ENCODE measurements around the gene NTN1. TPM values are rescaled to one million over a fixed set of nuclear protein-coding genes. Genes with fewer than 3 reads are reported as not detected.

The NTN1 gene
- total and polyA plus RNA-seq, 8 donors, result 2.0 to 12.9 (median 9.0) TPM

DNA sequence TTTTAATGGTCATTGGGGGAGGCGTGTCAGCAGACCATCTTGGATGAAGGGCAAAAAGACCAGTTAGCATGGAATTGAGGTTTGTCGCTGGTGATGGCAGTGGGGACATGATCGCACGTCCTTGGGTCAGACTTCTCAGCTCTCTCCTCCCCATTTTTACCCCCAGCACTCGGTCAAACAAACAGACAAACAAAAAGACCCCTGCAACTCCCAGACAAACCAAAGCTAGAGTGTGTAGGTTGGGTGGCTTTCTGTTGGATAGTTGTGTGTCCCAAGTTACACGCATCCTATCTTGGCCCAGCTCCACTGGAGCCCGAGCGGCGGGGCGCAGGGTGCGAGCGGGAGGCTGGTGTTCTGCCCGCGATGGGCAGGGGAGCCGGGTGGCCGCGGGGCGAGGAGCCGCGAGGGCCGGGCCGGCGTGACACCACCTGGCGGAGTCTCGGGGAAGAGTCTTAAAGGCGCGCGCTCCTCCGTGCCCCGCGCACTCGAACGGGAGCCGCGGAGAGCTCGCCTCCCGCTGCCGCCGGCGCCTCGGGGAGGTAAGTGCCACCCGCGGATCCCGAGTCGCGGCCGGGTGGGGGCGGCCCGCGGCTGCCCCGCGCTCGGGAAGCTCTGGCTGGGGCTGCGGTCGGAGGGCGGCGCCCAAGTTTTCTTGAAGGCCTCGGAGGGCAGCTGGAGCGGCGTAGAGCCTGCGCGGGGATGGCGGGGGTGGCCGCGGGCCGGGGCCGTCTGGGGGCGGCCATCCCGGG is 18.5 kb upstream of the NTN1 start:
- Histone ChIP-seq H3K4me1 (peaks cover 5 to 24% of the 10 kb centered on the region in 2 donors), H3K27me3 (peaks cover 41 to 93% of the 10 kb centered on the region in 2 donors), H3K27ac (no peak overlapping the region), H3K4me3 (peak overlapping the region; percentile 8 to 30), H3K9me3 (no peaks in the 10 kb centered on the region), H3K36me3 (no peaks in the 10 kb centered on the region)
- ATAC-seq (peak; percentile 51), DNase-seq (peak in 1 of 4 donors; percentile 80)
- intact Hi-C loops (cut with DNase I), result no loop called here
- TF ChIP-seq CTCF (IDR thresholded peaks at IDR 0.05), result no peak

DNA sequence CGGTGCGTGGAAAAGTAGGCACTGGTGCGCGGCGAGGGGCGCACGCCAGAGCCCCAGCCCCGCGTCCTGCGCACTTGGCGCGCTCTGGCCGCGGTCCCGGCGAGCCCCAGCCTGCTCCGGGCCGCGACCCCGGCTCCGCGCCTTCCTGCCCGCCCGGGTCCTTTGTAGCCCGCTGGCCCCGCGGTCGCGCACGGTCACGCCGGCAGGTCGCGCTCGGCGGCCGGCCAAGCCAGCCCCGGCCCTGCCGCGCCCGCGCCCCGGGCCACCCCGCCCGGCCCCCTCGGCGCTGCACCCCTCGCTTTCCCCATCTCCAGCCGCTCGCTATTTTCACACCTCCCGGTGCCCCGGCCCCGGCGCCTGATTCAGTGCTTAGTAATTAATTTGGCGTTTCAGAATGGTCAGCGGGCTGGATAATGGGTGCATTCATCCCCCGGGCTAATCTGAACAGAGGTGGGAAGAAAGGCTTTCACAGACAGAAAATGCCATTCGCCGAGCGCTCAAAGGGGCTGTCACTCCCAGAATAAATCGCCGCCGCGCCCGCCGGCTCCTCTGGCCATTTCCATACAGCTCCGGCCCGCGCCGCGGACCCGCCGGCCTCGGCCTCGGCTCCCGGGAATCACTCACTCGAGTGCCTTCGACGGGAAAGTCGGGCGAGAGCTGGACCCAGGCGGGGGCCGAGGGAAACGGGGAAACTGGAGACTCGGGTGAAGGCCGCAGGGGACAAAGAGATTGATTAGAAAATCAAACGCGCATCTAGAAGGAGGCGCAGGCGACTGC is 17.8 kb upstream of the NTN1 start:
- Histone ChIP-seq H3K4me3 (peak overlapping the region; percentile 8 to 30), H3K27me3 (peaks cover 41 to 100% of the 10 kb centered on the region in 2 donors), H3K9me3 (no peaks in the 10 kb centered on the region), H3K36me3 (no peaks in the 10 kb centered on the region), H3K4me1 (peaks cover 5 to 24% of the 10 kb centered on the region in 2 donors), H3K27ac (no peak overlapping the region)
- intact Hi-C loops (cut with DNase I), result no loop called here
- ATAC-seq, result no peak
- DNase-seq, result no peak
- no peak for TF ChIP-seq CTCF (IDR thresholded peaks at IDR 0.05)

- peak; percentile 16 for ATAC-seq
- no peak for TF ChIP-seq CTCF (IDR thresholded peaks at IDR 0.05)
- Histone ChIP-seq H3K9me3 (no peaks in the 10 kb centered on the region), H3K27ac (no peak overlapping the region), H3K4me3 (no peak overlapping the region), H3K27me3 (peaks cover 41 to 100% of the 10 kb centered on the region in 2 donors), H3K36me3 (no peaks in the 10 kb centered on the region), H3K4me1 (peaks cover 5 to 24% of the 10 kb centered on the region in 2 donors)
- intact Hi-C loops (cut with DNase I), result no loop called here
- no peak for DNase-seq
Measured at GRCh38 chr17:9004132-9004960, 17.0 kb upstream of the NTN1 start.

GRCh38 chr17:9004961-9005285 is 16.4 kb upstream of the NTN1 start:
- no peak overlapping the region for H3K4me3 ChIP-seq
- TF ChIP-seq CTCF (IDR thresholded peaks at IDR 0.05), result no peak
- no peak overlapping the region for H3K27ac ChIP-seq
- intact Hi-C loops (cut with DNase I), result no loop called here
- DNase-seq (no peak), ATAC-seq (no peak)
- no peaks in the 10 kb centered on the region for H3K36me3 ChIP-seq
- no peaks in the 10 kb centered on the region for H3K9me3 ChIP-seq
- peaks cover 5 to 24% of the 10 kb centered on the region in 2 donors for H3K4me1 ChIP-seq
- H3K27me3 ChIP-seq, result peaks cover 41 to 100% of the 10 kb centered on the region in 2 donors
